T-helper 1 cell (primary cell): ENCODE results near the gene SPRN.
"Not testable (repeated sequence)": the region's sequence is repeated elsewhere in the genome, so short reads cannot be mapped to it uniquely, and the experiment has no call there.

Experiments used
- DNase-seq, 5 donors: peaks; one replicate each; pipeline ENCODE4 v3.0.0-alpha.2; 2012 to 2020
- total RNA-seq, 4 donors: gene quantifications; one replicate each; lab custom pipeline; 2026; lab: John Stamatoyannopoulos, UW

Gene SPRN, protein sequence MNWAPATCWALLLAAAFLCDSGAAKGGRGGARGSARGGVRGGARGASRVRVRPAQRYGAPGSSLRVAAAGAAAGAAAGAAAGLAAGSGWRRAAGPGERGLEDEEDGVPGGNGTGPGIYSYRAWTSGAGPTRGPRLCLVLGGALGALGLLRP
- total RNA-seq: 0 reads per million in 4 donors

DNA sequence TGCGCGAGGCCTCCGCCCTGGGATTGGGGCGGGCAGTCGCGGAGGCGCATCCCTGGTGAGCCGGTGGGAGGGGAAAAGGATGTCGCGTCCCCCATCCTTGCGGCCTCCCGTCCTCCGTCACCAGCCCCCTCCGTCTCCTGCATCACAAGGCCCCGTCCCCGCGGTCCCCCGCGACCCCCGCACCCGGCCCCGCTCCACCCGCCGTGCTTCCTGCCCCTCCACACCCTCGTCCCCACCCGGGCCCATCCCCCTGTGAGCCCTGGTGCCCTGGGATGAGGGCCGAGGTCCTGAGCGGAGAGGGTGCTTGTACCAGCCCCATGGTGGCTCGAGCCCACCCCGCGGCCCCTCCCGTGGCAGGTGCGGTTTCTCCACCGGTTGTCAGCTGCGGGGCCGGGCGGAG lies at the start of gene SPRN:
Gene SPRN (minus strand): TSS at position 25 of the 400 bp plus-strand sequence. CDS start 944 bp downstream, outside the sequence.
- not testable (repeated sequence) for DNase-seq

DNA sequence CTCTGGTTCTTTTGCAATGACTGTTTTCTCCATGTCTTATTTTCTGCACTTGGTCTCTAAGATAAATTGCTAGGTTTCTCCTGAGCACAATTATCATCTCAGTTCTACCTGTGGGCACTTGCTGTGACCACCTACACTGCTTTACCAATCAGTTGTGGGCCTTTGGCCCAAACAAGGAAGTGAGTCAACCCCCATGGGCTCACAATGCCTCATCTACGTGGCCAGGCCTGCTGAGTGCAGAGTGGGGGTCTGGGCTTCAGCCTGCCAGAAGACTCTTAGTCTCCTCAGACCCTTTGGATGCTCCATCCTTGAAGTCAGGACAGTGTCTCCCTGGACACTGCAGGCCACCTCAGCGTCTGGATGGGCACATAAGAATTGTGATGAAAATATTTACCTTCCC lies 49.6 kb upstream of the SPRN start:
- no peak for DNase-seq

DNA sequence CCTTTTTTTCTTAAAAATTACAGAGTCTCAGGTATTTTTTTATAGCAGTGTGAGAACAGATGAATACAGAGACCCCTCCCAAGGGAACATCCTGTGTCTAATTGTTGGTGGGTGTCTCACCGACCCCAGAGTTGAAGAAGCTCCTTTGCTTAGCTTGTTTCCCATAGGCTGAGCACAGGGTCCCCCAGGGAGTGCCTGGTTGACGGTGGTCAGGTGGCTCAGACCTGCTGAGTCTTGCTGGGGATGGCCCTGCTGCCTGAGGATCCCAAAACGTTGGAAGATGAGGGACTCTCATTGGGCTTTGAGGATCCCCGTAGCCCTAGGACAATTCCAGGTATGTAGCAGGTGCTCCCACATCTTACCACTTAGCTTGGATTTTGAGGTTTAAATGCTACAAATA lies 48.8 kb upstream of the SPRN start:
- no peak for DNase-seq

DNA sequence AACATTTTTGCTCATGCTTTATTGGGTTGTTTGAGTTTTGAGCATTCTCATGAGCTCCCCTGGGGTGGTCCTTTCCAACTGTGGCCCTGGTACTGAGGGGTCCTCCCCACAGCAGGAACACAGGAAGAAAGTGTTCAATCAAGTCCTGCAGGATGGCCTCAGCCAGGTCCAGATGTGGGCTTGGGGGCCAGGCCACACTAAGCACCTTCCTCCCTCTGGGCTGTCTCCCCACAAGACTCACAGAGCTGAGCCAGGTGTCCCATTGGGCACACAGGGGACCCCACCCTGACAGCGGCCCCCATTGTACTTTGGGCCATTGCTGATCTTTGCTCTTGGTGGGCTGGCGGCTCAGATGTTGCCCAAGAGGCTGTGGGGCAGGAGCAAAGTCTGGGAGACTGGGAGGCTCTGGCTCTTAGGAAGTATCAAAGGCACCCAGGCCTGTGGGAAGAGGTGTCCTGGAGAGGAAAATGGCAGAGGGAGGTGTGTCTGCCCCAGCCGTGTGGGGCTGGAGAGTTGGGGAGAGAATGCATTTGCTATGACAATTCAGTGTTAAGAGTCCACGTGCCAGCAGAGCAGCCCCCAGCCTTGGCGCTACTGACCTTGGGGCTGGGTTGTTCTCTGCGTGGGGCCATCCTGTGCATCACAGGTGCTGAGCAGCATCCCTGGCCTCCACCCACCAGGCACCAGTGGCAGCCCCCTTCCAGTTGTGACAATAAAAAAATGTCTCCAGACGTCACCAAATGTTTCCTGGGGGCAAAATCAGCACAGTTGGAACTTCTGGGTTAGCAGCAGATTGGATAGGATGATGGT lies 47.1 kb upstream of the SPRN start:
- DNase-seq: no peak

DNA sequence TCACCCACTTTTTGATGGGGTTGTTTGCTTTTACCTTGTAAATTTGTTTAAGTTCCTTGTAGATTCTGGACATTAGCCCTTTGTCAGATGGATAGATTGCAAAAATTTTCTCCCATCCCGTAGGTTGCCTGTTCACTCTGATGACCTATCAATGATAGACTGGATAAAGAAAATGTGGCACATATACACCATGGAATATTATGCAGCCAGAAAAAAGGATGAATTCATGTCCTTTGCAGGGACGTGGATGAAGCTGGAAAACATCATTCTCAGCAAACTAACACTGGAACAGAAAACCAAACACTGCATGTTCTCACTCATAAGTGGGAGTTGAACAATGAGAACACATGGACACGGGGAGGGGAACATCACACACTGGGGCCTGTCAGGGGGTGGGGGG lies 44.8 kb upstream of the SPRN start:
- not testable (repeated sequence) for DNase-seq

GRCh38 chr10:133467286-133467911 lies 43.0 kb upstream of the SPRN start:
- no peak for DNase-seq

GRCh38 chr10:133466683-133467275 lies 42.4 kb upstream of the SPRN start:
- DNase-seq: no peak

GRCh38 chr10:133465950-133466474 lies 41.6 kb upstream of the SPRN start:
- DNase-seq: no peak

DNA sequence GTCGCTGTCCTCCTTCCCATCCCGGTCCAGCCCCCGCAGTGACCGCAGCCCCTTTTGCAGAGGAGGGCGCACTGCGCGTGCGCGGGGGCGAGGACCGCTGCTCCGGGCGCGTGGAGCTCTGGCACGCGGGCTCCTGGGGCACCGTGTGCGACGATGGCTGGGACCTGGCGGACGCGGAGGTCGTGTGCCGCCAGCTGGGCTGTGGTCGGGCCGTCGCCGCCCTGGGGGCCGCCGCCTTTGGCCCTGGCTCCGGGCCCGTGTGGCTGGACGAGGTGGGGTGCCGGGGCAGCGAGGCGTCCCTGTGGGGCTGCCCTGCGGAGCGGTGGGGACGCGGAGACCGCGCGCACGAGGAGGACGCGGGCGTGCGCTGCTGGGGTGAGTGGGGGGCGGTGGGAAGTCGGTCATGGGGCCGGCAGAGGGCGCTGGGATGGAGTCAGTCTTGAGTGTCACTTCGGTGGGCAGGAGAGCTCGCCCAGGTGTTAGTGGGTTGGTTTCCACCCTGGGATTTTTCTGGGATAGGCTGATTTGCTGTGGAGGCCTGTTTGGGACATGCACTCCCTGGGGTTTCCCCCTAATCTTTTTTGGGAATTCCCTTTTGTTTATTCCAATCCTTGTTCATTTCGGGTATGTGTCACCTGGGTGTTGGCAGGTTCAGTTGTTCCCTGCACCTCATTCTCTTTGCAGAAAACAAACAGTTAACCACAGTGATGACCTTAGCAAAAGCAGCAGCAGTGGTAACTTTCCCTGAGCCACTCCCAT lies 40.9 kb upstream of the SPRN start:
- no peak for DNase-seq

- no peak for DNase-seq
Observed at GRCh38 chr10:133464582-133465031, 40.2 kb upstream of the SPRN start.

GRCh38 chr10:133462512-133463305 lies 38.3 kb upstream of the SPRN start:
- no peak for DNase-seq

- no peak for DNase-seq
Observed at GRCh38 chr10:133461841-133462240, 37.4 kb upstream of the SPRN start.

GRCh38 chr10:133461027-133461426 lies 36.6 kb upstream of the SPRN start:
- no peak for DNase-seq

GRCh38 chr10:133460208-133460769 lies 35.9 kb upstream of the SPRN start:
- no peak for DNase-seq

GRCh38 chr10:133459454-133460207 lies 35.2 kb upstream of the SPRN start:
- DNase-seq: no peak

DNA sequence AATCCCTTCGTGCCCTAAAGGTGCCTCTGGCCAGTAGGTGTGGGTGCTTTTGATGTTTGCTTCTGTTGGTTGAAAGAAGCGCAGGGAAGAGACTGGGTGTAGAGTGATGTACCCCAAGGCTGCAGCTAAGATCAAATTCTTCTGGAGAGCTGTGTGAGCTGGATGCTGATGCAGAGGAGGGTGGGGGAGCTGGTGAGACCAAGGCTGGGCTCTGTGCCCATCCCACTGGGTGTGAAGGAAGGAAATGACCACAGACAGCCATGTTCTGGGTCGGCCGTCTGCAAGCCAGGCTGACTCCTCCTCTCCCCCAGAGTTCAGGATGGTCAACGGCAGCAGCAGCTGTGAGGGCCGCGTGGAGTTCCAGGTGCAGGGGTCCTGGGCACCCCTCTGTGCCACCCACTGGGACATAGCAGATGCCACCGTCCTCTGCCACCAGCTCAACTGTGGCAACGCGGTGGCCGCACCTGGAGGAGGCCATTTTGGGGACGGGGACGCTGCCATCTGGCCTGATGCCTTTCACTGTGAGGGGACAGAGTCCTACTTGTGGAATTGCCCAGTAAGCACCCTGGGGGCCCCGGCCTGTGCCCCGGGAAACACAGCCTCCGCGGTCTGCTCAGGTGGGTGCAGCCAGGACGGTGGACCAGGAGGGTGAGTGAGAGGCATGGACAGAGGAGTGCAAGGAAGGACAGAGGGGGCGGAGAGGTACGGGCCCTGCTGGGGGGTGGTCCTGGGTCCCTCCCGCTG lies 34.5 kb upstream of the SPRN start:
- no peak for DNase-seq

DNA sequence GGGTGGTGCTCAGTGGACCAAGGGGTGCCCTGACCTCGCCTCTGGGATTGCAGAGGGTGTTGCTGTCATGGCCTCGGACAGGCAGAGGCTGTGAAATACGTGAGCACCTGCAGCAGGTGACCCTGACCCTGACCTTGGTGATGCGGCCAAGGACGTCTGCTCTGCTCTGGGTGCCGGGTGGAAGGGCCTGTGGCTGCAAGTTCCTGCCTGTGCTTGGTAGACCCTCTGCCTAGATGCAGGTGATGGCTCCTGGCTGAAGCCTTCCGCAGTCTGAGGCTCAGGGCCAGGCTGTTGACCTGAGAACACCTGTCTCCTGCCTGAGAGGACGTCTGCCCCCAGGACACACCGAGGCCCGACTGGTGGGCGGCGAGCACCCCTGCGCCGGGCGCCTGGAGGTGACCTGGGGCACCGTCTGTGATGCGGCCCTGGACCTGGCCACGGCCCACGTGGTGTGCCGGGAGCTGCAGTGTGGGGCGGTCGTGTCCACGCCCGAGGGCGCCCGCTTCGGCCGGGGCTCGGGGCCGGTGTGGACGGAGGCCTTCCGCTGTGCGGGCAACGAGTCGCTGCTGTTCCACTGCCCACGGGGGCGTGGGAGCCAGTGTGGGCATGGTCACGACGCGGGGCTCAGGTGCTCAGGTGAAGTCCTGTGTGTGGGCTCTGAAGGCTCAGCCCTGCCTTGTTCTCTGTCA lies 33.7 kb upstream of the SPRN start:
- no peak for DNase-seq

GRCh38 chr10:133457100-133457841 lies 32.8 kb upstream of the SPRN start:
- no peak for DNase-seq
